SK-N-SH (cell line): ENCODE data around the gene SNX32. TPM values are rescaled to one million over a fixed set of nuclear protein-coding genes. Genes with fewer than 3 reads are reported as not detected.
A peak's percentile ranks its signal among the peaks of the same experiment; 100 is the strongest.

Source experiments
- CTCF ChIA-PET: fragments of 300-600, 350-600 bp; formaldehyde crosslinking; extraction: SDS; loops from one replicate; lab custom pipeline; 2021; lab: Yijun Ruan, JAX
- POLR2A ChIA-PET: fragments of 350-600 bp; sonication (Branson Sonifier 250); formaldehyde crosslinking; extraction: SDS; loops from one replicate; lab custom pipeline; 2020; ENCODE audit warnings: antibody characterized with exemption, inconsistent platforms; lab: Yijun Ruan, JAX
- DNase-seq: peaks from one replicate; pipeline ENCODE4 v3.0.0; 2012
- H2AFZ ChIP-seq: fragments of 200-600 bp; sonication (generic); 2 replicates; pipeline ENCODE4 v1.8.1; 2016; ENCODE audit warnings: antibody characterized with exemption, mild to moderate bottlenecking, low read depth
- H3F3A ChIP-seq: fragments of 200-600 bp; sonication (generic); replicated peaks from 2 replicates; pipeline ENCODE3; 2016; ENCODE audit warnings: antibody characterized with exemption, mild to moderate bottlenecking; ENCODE audit not compliant: insufficient read depth
- H3K27ac ChIP-seq, 2 experiments: fragments of 200-500 bp in 1 of 2; fragments of 200-600 bp in 1 of 2; sonication (Bioruptor generic) in 1 of 2; sonication (generic), shearing (Covaris generic) in 1 of 2; 2 replicates each; pipeline versions ENCODE4 v1.5.1 to v1.6.1; 2014 to 2016; ENCODE audit warnings: low read depth in 2 of 2, inconsistent platforms in 1 of 2, low read length in 1 of 2, mild to moderate bottlenecking in 1 of 2, mixed read lengths in 1 of 2
- H3K27me3 ChIP-seq: fragments of 200-600 bp; sonication (generic), shearing (Covaris generic); 2 replicates; pipeline ENCODE4 v1.6.1; 2016; ENCODE audit warnings: mixed run types; ENCODE audit not compliant: insufficient read depth
- H3K36me3 ChIP-seq, 2 experiments: fragments of 200-500 bp in 1 of 2; fragments of 200-600 bp in 1 of 2; sonication (Bioruptor generic) in 1 of 2; sonication (generic) in 1 of 2; replicated peaks in 1 of 2; 2 replicates each; pipeline versions ENCODE3 to v1.5.1; 2014 to 2016; ENCODE audit warnings: low read length in 1 of 2, mild to moderate bottlenecking in 1 of 2; ENCODE audit not compliant: insufficient read depth in 2 of 2, control insufficient read depth in 1 of 2
- H3K4me1 ChIP-seq, 2 experiments: fragments of 200-500 bp in 1 of 2; fragments of 200-600 bp in 1 of 2; sonication (Bioruptor generic) in 1 of 2; sonication (generic), shearing (Covaris generic) in 1 of 2; 2 replicates each; pipeline versions ENCODE4 v1.5.1 to v1.6.1; 2014 to 2016; ENCODE audit warnings: low read depth in 1 of 2, low read length in 1 of 2, mixed run types in 1 of 2; ENCODE audit not compliant: insufficient read depth in 2 of 2, control insufficient read depth in 1 of 2
- H3K4me2 ChIP-seq: fragments of 200-600 bp; sonication (generic), shearing (Covaris generic); 2 replicates; pipeline ENCODE4 v1.6.1; 2017; ENCODE audit warnings: mixed run types
- H3K4me3 ChIP-seq, 2 experiments: fragments of 200-500 bp in 1 of 2; fragments of 200-600 bp in 1 of 2; sonication (Bioruptor generic) in 1 of 2; sonication (generic), shearing (Covaris generic) in 1 of 2; 2 replicates each; pipeline versions ENCODE4 v1.5.1 to v1.8.1; 2014 to 2016; ENCODE audit warnings: low read depth in 2 of 2, inconsistent platforms in 1 of 2, low read length in 1 of 2, mild to moderate bottlenecking in 1 of 2, mixed read lengths in 1 of 2, moderate library complexity in 1 of 2
- H3K79me2 ChIP-seq: fragments of 200-600 bp; sonication (generic); 2 replicates; pipeline ENCODE4 v1.8.1; 2017; ENCODE audit warnings: mild to moderate bottlenecking; ENCODE audit not compliant: insufficient read depth
- H3K9ac ChIP-seq: fragments of 200-600 bp; sonication (generic); 2 replicates; pipeline ENCODE4 v1.6.1; 2017; ENCODE audit warnings: mixed run types
- H3K9me2 ChIP-seq: fragments of 200-600 bp; sonication (generic); 2 replicates; pipeline ENCODE4 v1.6.1; 2017; ENCODE audit warnings: mixed run types
- H3K9me3 ChIP-seq: fragments of 200-600 bp; sonication (generic); 2 replicates; pipeline ENCODE4 v1.6.1; 2017; ENCODE audit warnings: mixed run types, mild to moderate bottlenecking, moderate library complexity
- H4K20me1 ChIP-seq: fragments of 200-600 bp; sonication (generic); 2 replicates; pipeline ENCODE4 v1.6.1; 2017; ENCODE audit warnings: mild to moderate bottlenecking, mixed run types; ENCODE audit not compliant: insufficient read depth
- ELF1 ChIP-seq: IDR thresholded peaks from 2 replicates; pipeline ENCODE4 v1.4.0; 2012
- FOSL2 ChIP-seq: IDR thresholded peaks from 2 replicates; pipeline ENCODE4 v1.4.0; 2012; ENCODE audit warnings: low read depth, mild to moderate bottlenecking, moderate library complexity, borderline replicate concordance
- MXI1 ChIP-seq: IDR thresholded peaks from 2 replicates; pipeline ENCODE4 v1.6.1; 2012; ENCODE audit warnings: mild to moderate bottlenecking, low read depth, low read length, improper control_type of control experiment
- NRF1 ChIP-seq: IDR thresholded peaks from 2 replicates; pipeline ENCODE4 v1.6.1; 2012; ENCODE audit warnings: low read depth, mild to moderate bottlenecking, low read length
- POLR2AphosphoS5 ChIP-seq: IDR thresholded peaks from 2 replicates; pipeline ENCODE4 v1.6.1; 2012; ENCODE audit warnings: low read depth, low read length
- YY1 ChIP-seq: IDR thresholded peaks from 2 replicates; pipeline ENCODE4 v1.4.0; 2012; ENCODE audit warnings: low read depth, mild to moderate bottlenecking
- WGBS: methylation state at CpG from one replicate; pipeline ENCODE4 v1.1.6; 2017; ENCODE audit warnings: low lambda C conversion rate; 5-methylcytosine and 5-hydroxymethylcytosine counted together
- polyA plus RNA-seq, 3 experiments: library from polyadenylated mRNA; depleted of rRNA; stranded (reverse); fragments of >200 nt; gene quantifications; 2 replicates each; pipeline ENCODE4 v1.2.3, GENCODE V29; 2012
- TF ChIP-seq, protein P1 (sequence below): IDR thresholded peaks from 2 replicates; pipeline ENCODE4 v1.4.0; 2012; ENCODE audit warnings: low read depth, borderline replicate concordance
- TF ChIP-seq, protein P2 (sequence below): fragments of 200-600 bp; sonication (generic); IDR thresholded peaks from 2 replicates; pipeline ENCODE4 v1.6.1; 2017; ENCODE audit warnings: antibody characterized with exemption, mild to moderate bottlenecking, moderate library complexity

The SNX32 gene
- polyA plus RNA-seq, 1 of the 3 experiments (the other 2 are of a cell fraction): 1.0 TPM

DNA sequence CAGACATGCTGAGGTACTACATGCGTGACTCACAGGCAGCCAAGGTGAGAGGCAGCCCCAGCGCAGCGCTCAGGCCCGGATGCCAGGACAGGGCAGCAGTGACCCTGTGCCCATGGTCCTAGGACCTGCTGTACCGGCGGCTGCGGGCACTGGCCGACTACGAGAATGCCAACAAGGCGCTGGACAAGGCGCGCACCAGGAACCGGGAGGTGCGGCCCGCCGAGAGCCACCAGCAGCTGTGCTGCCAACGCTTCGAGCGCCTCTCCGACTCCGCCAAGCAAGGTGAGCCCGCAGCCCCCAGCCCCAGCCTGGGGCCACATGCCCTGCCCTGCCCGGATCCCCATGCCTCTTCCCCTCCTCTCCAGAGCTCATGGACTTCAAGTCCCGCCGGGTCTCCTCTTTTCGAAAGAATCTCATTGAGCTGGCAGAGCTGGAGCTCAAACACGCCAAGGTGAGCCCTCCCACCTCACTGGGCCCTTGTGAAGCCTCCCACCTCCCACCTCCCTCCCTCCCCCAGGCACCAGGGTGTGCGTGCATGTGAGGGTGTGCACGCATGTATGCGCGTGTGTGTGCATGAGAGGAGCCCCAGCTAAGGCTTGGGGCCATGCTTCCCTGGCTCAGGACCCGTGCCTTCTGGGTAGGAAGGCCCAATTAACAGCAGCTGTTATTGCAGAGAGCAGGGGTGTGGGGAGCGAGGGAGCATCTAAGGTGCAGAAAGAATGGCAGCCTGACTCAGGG lies 18.9 kb downstream of the SNX32 start:
- H3K27me3 ChIP-seq: no peaks in the 10 kb centered on the region
- no peak overlapping the region for H3K9ac ChIP-seq
- no peak overlapping the region for H3K4me2 ChIP-seq
- H3K27ac ChIP-seq: no peak overlapping the region
- POLR2A ChIA-PET: interaction anchor here (0.7 to 2.1 kb wide), 8 partner anchors 9 to 162 kb away, joined by 3 to 14 read pairs (median 4); partner anchors contain the start of genes CCDC85B and SNX32
- 95% methylated on average over 8 of the region's 33 CpGs for WGBS
- no peak overlapping the region for H3K4me3 ChIP-seq
- H2AFZ ChIP-seq: no peak overlapping the region
- H3K4me1 ChIP-seq: peaks cover 0 to 20% of the 10 kb centered on the region in 2 experiments; a peak in 2 of 4 replicates
- H3K79me2 ChIP-seq: peaks cover 42% of the 10 kb centered on the region
- CTCF ChIA-PET: interaction anchor here (0.7 to 5.3 kb wide), 10 partner anchors 8 to 141 kb away, joined by 3 to 30 read pairs (median 6); partner anchors contain the start of genes FIBP, KAT5 and MUS81
- peaks cover 56% of the 10 kb centered on the region for H4K20me1 ChIP-seq
- H3K9me3 ChIP-seq: no peaks in the 10 kb centered on the region
- no peaks in the 10 kb centered on the region for H3K9me2 ChIP-seq
- H3F3A ChIP-seq: peaks cover 65% of the 10 kb centered on the region
- peak; percentile 36 for DNase-seq
- TF ChIP-seq FOSL2 (no peak), POLR2AphosphoS5 (peak; percentile 5), NRF1 (no peak), MXI1 (no peak), YY1 (no peak)
- TF ChIP-seq, protein P1, sequence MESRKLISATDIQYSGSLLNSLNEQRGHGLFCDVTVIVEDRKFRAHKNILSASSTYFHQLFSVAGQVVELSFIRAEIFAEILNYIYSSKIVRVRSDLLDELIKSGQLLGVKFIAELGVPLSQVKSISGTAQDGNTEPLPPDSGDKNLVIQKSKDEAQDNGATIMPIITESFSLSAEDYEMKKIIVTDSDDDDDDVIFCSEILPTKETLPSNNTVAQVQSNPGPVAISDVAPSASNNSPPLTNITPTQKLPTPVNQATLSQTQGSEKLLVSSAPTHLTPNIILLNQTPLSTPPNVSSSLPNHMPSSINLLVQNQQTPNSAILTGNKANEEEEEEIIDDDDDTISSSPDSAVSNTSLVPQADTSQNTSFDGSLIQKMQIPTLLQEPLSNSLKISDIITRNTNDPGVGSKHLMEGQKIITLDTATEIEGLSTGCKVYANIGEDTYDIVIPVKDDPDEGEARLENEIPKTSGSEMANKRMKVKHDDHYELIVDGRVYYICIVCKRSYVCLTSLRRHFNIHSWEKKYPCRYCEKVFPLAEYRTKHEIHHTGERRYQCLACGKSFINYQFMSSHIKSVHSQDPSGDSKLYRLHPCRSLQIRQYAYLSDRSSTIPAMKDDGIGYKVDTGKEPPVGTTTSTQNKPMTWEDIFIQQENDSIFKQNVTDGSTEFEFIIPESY: no peak
- H3K36me3 ChIP-seq: peaks cover 44 to 55% of the 10 kb centered on the region in 2 experiments

DNA sequence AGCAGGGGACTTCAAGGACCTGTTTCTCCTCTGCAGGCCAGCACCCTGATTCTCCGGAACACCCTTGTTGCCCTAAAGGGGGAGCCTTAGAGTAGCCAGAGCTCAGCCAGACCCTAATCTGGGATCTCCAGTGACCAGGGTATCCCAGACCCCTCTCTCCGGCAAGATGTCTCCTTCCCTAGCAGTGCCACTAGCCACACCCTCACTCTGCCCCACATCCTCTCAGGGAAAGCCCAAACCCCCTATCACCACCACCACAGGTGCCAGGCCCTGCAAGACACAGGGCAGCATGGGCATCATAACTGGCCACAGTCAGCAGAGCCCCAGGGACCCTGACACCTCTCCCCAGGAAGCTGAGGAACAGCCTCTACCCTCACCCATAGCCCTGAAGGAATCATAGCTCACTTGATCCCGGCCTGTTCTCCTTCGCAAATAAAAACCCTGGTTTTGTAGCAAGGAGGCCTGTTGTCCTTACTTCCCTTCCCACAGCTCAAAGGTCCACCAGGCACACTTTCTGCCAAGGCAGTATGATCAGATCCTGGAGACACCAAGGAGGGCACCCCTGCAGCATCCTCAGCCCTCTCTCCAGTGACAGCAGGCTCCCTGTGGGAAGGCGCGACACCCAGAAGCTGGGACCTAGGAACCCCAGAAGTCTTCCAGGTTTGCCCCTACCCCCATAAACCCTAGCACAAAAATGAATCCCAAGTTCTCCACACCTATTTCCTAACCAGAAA lies 19.6 kb downstream of the SNX32 start:
- 97% methylated on average over 6 of the region's 6 CpGs for WGBS
- Histone ChIP-seq H3K4me2 (no peak overlapping the region; the same call in 1 of the 2 replicates), H3K9me3 (no peaks in the 10 kb centered on the region), H3K4me1 (peaks cover 0 to 20% of the 10 kb centered on the region in 2 experiments; a peak in 2 of 4 replicates), H3K27me3 (no peaks in the 10 kb centered on the region), H3F3A (peaks cover 67% of the 10 kb centered on the region), H3K9me2 (no peaks in the 10 kb centered on the region), H3K27ac (no peak overlapping the region; a peak in 1 of 4 replicates), H2AFZ (no peak overlapping the region), H3K79me2 (peaks cover 45% of the 10 kb centered on the region), H3K4me3 (no peak overlapping the region), H3K9ac (no peak overlapping the region), H4K20me1 (peaks cover 56% of the 10 kb centered on the region), H3K36me3 (peaks cover 44 to 55% of the 10 kb centered on the region in 2 experiments)
- peak; percentile 45 for DNase-seq
- TF ChIP-seq, protein P2, sequence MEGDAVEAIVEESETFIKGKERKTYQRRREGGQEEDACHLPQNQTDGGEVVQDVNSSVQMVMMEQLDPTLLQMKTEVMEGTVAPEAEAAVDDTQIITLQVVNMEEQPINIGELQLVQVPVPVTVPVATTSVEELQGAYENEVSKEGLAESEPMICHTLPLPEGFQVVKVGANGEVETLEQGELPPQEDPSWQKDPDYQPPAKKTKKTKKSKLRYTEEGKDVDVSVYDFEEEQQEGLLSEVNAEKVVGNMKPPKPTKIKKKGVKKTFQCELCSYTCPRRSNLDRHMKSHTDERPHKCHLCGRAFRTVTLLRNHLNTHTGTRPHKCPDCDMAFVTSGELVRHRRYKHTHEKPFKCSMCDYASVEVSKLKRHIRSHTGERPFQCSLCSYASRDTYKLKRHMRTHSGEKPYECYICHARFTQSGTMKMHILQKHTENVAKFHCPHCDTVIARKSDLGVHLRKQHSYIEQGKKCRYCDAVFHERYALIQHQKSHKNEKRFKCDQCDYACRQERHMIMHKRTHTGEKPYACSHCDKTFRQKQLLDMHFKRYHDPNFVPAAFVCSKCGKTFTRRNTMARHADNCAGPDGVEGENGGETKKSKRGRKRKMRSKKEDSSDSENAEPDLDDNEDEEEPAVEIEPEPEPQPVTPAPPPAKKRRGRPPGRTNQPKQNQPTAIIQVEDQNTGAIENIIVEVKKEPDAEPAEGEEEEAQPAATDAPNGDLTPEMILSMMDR: peak; percentile 9; the same call in 1 of the 2 replicates
- no peak for TF ChIP-seq ELF1
- ChIA-PET CTCF (interaction anchor here (0.7 to 5.3 kb wide), 8 partner anchors 7 to 142 kb away, joined by 3 to 30 read pairs (median 6); partner anchors contain the start of genes FIBP, KAT5 and MUS81), POLR2A (interaction anchor here (0.7 to 2.1 kb wide), 8 partner anchors 10 to 163 kb away, joined by 3 to 14 read pairs (median 3); partner anchors contain the start of genes CCDC85B and SNX32)
